ENCODE measurements around the gene KCNAB2. TPM values are rescaled to one million over a fixed set of nuclear protein-coding genes. Genes with fewer than 3 reads are reported as not detected.
A peak's percentile ranks its signal among the peaks of the same experiment; 100 is the strongest.

KCNAB2 gene
- total and polyA plus RNA-seq, 2 experiments from 2014 or later: 3.9 to 4.8 TPM

DNA sequence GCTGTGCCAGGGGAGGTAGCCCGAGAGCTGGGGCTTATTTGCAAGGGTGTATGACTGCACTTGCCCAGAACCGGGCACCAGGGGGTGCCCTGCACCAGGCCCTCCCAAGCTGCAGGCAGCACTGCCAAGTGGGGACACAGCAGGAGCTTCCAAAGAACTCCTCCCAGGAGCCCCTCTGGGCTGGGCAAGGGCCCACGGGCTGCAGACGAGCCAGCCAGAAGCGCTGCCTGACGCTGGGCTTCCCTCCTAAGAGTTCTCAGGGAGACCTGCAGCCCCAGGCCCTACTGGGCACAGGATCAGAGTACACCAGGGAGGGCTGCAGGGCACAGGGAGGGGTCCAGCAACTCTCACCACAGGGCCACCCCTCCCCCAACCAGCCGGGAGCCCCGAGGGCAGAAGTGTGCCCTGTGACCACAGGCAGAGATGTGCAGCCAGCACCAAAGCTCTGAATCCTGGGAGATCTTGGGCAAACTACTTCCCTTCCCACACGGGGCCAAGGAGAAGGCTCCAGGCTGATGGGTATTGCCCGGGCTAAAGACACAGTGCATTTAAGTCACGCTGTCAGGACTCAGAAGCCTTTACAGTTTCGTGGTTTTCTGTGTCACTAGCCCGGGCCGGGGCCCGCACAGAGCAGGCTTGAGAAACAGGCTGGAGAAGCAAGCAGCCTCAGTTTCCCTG, 63.4 kb downstream of the KCNAB2 start:
- Histone ChIP-seq H3K4me1 (ENCODE audit: insufficient read depth) (no peaks in the 10 kb centered on the region), H3K36me3 (ENCODE audit: low read depth) (no peaks in the 10 kb centered on the region), H3K4me3 (no peak overlapping the region), H2AFZ (no peak overlapping the region), H4K20me1 (ENCODE audit: insufficient read depth) (no peaks in the 10 kb centered on the region), H3K27ac (no peak overlapping the region), H3F3A (ENCODE audit: insufficient read depth) (no peaks in the 10 kb centered on the region), H3K9ac (no peak overlapping the region), H3K27me3 (replicated peaks; ENCODE audit: insufficient read depth) (0 out of 2 replicates have a peak, but pooled peaks cover 4% of the 10 kb centered on the region), H3K9me2 (ENCODE audit: insufficient read depth) (no peaks in the 10 kb centered on the region), H3K9me3 (ENCODE audit: low read depth) (no peaks in the 10 kb centered on the region), H3K4me2 (ENCODE audit: unreplicated experiment) (no peak overlapping the region), H3K79me2 (ENCODE audit: insufficient read depth) (no peaks in the 10 kb centered on the region)
- peak; percentile 73 for DNase-seq
- no peak for TF ChIP-seq EZH2 (IDR thresholded peaks at IDR 0.05; ENCODE audit: insufficient read depth, poor library complexity, severe bottlenecking)
- TF ChIP-seq EZH2phosphoT487 (IDR thresholded peaks at IDR 0.05; ENCODE audit: insufficient read depth, low read depth): no peak
- whole genome bisulfite sequencing, 2 experiments (ENCODE audit: low coverage in 1 of 2, low lambda C conversion rate in 2 of 2, missing lambda C conversion rate in 2 of 2): 22 to 44% methylated on average over 14 to 15 of the region's 15 CpGs
- in situ Hi-C loops (cut with MboI): no loop called here

DNA sequence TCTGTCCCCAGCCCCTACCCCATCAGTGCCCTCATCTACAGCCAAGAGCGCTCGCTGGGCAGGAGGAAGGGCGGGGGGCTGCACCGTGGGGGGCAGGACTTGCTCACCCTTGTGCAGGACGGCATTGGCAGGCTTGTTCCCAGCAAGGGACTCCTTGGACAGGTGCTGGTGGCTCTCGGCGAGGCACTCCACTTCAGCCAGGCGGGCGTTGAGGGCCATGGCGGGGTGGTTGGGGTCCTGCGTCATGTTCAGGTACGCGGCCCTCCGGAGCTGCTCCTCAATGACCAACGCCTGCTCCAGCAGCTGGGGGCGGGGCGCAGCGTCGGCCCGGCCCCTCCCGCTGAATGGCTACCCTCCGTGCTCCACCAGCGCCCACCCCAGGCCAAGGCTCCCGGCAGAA, 64.0 kb downstream of the KCNAB2 start:
- Histone ChIP-seq H3F3A (ENCODE audit: insufficient read depth) (no peaks in the 10 kb centered on the region), H3K9me2 (ENCODE audit: insufficient read depth) (no peaks in the 10 kb centered on the region), H3K36me3 (ENCODE audit: low read depth) (no peaks in the 10 kb centered on the region), H3K4me1 (ENCODE audit: insufficient read depth) (no peaks in the 10 kb centered on the region), H3K27me3 (replicated peaks; ENCODE audit: insufficient read depth) (0 out of 2 replicates have a peak, but pooled peaks cover 4% of the 10 kb centered on the region), H4K20me1 (ENCODE audit: insufficient read depth) (no peaks in the 10 kb centered on the region), H3K9ac (no peak overlapping the region), H3K4me3 (no peak overlapping the region), H2AFZ (no peak overlapping the region), H3K27ac (no peak overlapping the region), H3K79me2 (ENCODE audit: insufficient read depth) (no peaks in the 10 kb centered on the region), H3K9me3 (ENCODE audit: low read depth) (no peaks in the 10 kb centered on the region), H3K4me2 (ENCODE audit: unreplicated experiment) (no peak overlapping the region)
- WGBS, 2 experiments (ENCODE audit: low coverage in 1 of 2, low lambda C conversion rate in 2 of 2, missing lambda C conversion rate in 2 of 2): 76 to 77% methylated on average over 11 to 14 of the region's 24 CpGs
- DNase-seq: no peak
- no peak for TF ChIP-seq EZH2phosphoT487 (IDR thresholded peaks at IDR 0.05; ENCODE audit: insufficient read depth, low read depth)
- no peak for TF ChIP-seq EZH2 (IDR thresholded peaks at IDR 0.05; ENCODE audit: insufficient read depth, poor library complexity, severe bottlenecking)
- in situ Hi-C loops (cut with MboI): no loop called here

DNA sequence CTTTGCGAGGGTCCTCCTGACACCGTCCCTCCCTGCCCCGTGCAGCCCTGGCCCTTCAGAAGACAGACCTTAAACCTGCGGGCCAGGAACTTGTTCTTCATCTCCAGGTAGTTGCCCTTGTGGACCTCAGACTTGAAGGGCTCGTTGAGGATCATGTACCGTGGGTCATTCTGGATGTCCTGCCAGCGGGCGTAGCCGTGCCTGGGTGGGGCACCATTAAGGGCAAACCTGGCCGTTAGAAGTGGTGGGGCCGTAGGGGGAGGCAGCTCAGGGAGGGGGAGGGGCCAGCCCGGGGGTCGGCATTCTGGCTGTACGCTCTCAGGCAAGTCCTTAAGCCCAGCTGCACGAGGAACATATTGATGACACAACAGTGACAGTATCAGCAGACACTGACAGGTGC, 64.6 kb downstream of the KCNAB2 start:
- Histone ChIP-seq H3K79me2 (ENCODE audit: insufficient read depth) (no peaks in the 10 kb centered on the region), H3K9ac (no peak overlapping the region), H3K9me2 (ENCODE audit: insufficient read depth) (no peaks in the 10 kb centered on the region), H3K4me1 (ENCODE audit: insufficient read depth) (no peaks in the 10 kb centered on the region), H3K27ac (no peak overlapping the region), H3K27me3 (replicated peaks; ENCODE audit: insufficient read depth) (0 out of 2 replicates have a peak, but pooled peaks cover 4% of the 10 kb centered on the region), H3K36me3 (ENCODE audit: low read depth) (no peaks in the 10 kb centered on the region), H4K20me1 (ENCODE audit: insufficient read depth) (no peaks in the 10 kb centered on the region), H3F3A (ENCODE audit: insufficient read depth) (no peaks in the 10 kb centered on the region), H2AFZ (no peak overlapping the region), H3K9me3 (ENCODE audit: low read depth) (no peaks in the 10 kb centered on the region), H3K4me3 (no peak overlapping the region), H3K4me2 (ENCODE audit: unreplicated experiment) (no peak overlapping the region)
- DNase-seq: no peak
- TF ChIP-seq EZH2 (IDR thresholded peaks at IDR 0.05; ENCODE audit: insufficient read depth, poor library complexity, severe bottlenecking) (no peak), EZH2phosphoT487 (IDR thresholded peaks at IDR 0.05; ENCODE audit: insufficient read depth, low read depth) (no peak)
- WGBS, 2 experiments (ENCODE audit: low coverage in 1 of 2, low lambda C conversion rate in 2 of 2, missing lambda C conversion rate in 2 of 2): 62 to 71% methylated on average over 11 to 15 of the region's 15 CpGs
- in situ Hi-C loops (cut with MboI): no loop called here

DNA sequence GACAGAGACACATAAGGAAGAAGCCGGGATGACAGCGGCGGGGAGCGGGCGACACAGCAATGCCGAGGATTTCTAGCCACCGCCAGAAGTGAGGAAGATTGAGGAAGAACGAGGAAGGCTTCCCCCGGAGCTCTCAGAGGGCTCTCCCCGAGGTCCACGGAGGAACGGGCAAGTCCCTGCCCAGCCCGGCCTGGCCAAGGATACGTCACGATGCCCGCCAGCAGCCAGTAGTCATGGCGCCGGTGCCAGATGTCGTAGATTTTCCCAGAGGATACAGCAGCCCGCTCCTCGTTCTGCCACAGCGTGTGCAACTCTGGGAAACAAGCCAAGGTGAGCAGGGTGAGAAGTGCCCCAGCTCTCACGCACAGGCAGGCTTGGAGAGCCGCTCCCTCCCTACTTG, 65.9 kb downstream of the KCNAB2 start:
- H3K79me2 ChIP-seq (ENCODE audit: insufficient read depth): no peaks in the 10 kb centered on the region
- no peak overlapping the region for H3K4me2 ChIP-seq (ENCODE audit: unreplicated experiment)
- no peak overlapping the region for H2AFZ ChIP-seq
- H3K9ac ChIP-seq: no peak overlapping the region
- WGBS, 2 experiments (ENCODE audit: low coverage in 1 of 2, low lambda C conversion rate in 2 of 2, missing lambda C conversion rate in 2 of 2): 57 to 60% methylated on average over 24 of the region's 24 CpGs
- TF ChIP-seq EZH2phosphoT487 (IDR thresholded peaks at IDR 0.05; ENCODE audit: insufficient read depth, low read depth) (no peak), EZH2 (IDR thresholded peaks at IDR 0.05; ENCODE audit: insufficient read depth, poor library complexity, severe bottlenecking) (no peak)
- H3K4me1 ChIP-seq (ENCODE audit: insufficient read depth): peaks cover 6% of the 10 kb centered on the region; the same call in 1 of the 2 replicates
- no peaks in the 10 kb centered on the region for H3K36me3 ChIP-seq (ENCODE audit: low read depth)
- H3K9me2 ChIP-seq (ENCODE audit: insufficient read depth): no peaks in the 10 kb centered on the region
- H3F3A ChIP-seq (ENCODE audit: insufficient read depth): peaks cover 12% of the 10 kb centered on the region
- peak; percentile 52 for DNase-seq
- H3K4me3 ChIP-seq: no peak overlapping the region
- in situ Hi-C loops (cut with MboI): no loop called here
- H4K20me1 ChIP-seq (ENCODE audit: insufficient read depth): no peaks in the 10 kb centered on the region
- 0 out of 2 replicates have a peak, but pooled peaks cover 4% of the 10 kb centered on the region for H3K27me3 ChIP-seq (replicated peaks; ENCODE audit: insufficient read depth)
- H3K27ac ChIP-seq: no peak overlapping the region
- H3K9me3 ChIP-seq (ENCODE audit: low read depth): no peaks in the 10 kb centered on the region

Measured in GM23248 (cell line).